Amygdala (tissue), 56 donors: ENCODE data around the gene DAZAP1.

Source experiments
- DNase-seq, 56 donors: peaks; one replicate each; lab custom pipeline; 2025; lab: John Stamatoyannopoulos, UW

DAZAP1 gene

GRCh38 chr19:1392407-1392806 is 15.0 kb upstream of the DAZAP1 start:
- no peak for DNase-seq

GRCh38 chr19:1392939-1393530 is 14.4 kb upstream of the DAZAP1 start:
- DNase-seq, result no peak

GRCh38 chr19:1393841-1394240 is 13.5 kb upstream of the DAZAP1 start:
- DNase-seq, result no peak

GRCh38 chr19:1394252-1395193 is 12.9 kb upstream of the DAZAP1 start:
- peak in 23 of 56 donors; percentile 13 to 72 (median 42) for DNase-seq

GRCh38 chr19:1395194-1396018 is 12.0 kb upstream of the DAZAP1 start:
- DNase-seq, result peak in 6 of 56 donors; percentile 23 to 49 (median 34)

- DNase-seq, result peak in 1 of 56 donors; percentile 33
Observed at GRCh38 chr19:1396019-1396767, 11.2 kb upstream of the DAZAP1 start.

GRCh38 chr19:1396768-1397679 is 10.4 kb upstream of the DAZAP1 start:
- no peak for DNase-seq

GRCh38 chr19:1397838-1398237 is 9.5 kb upstream of the DAZAP1 start:
- DNase-seq, result no peak

- DNase-seq, result no peak
Observed at GRCh38 chr19:1399079-1399478, 8.3 kb upstream of the DAZAP1 start.

GRCh38 chr19:1399745-1400144 is 7.6 kb upstream of the DAZAP1 start:
- no peak for DNase-seq

- DNase-seq, result peak in 16 of 56 donors; percentile 15 to 52 (median 32)
Observed at GRCh38 chr19:1400281-1401137, 6.9 kb upstream of the DAZAP1 start.

GRCh38 chr19:1401138-1401888 is 6.1 kb upstream of the DAZAP1 start, which contains the start of gene GAMT:
GAMT (minus strand) TSS chr19:1401542; CDS start chr19:1401476, 66 bp downstream.
- DNase-seq, result peak in 29 of 56 donors; percentile 4 to 79 (median 43)

GRCh38 chr19:1401889-1402217 is 5.5 kb upstream of the DAZAP1 start:
- DNase-seq, result no peak

GRCh38 chr19:1402411-1403070 is 4.8 kb upstream of the DAZAP1 start:
- no peak for DNase-seq

- DNase-seq, result peak; percentile 81 to 100 (median 95)
Observed at GRCh38 chr19:1406774-1407527, 435 bp upstream of the DAZAP1 start.
